ENCODE results near the gene DLGAP1. TPM values are rescaled to one million over a fixed set of nuclear protein-coding genes. Genes with fewer than 3 reads are reported as not detected.

The DLGAP1 gene
- total RNA-seq, 1 donor from 2014 or later: 3.7 TPM

- Mint-ChIP-seq H3K27me3 (peaks cover 30% of the 10 kb centered on the region), H3K36me3 (no peaks in the 10 kb centered on the region), H3K9me3 (peaks cover 4% of the 10 kb centered on the region), H3K4me3 (no peak overlapping the region), H3K27ac (no peak overlapping the region), H3K4me1 (ENCODE audit: unreplicated experiment) (no peaks in the 10 kb centered on the region)
- no peak for TF ChIP-seq CTCF (conservative IDR thresholded peaks at IDR 0.05)
- no peak for DNase-seq (ENCODE audit: extremely low spot score, unreplicated experiment)
Measured at GRCh38 chr18:3494245-3494526, 960.9 kb downstream of the DLGAP1 start.

GRCh38 chr18:3493501-3494244 lies 961.4 kb downstream of the DLGAP1 start:
- H3K9me3 Mint-ChIP-seq: peaks cover 4% of the 10 kb centered on the region
- no peak overlapping the region for H3K27ac Mint-ChIP-seq
- peaks cover 27% of the 10 kb centered on the region for H3K27me3 Mint-ChIP-seq
- DNase-seq (ENCODE audit: extremely low spot score, unreplicated experiment): no peak
- TF ChIP-seq CTCF (conservative IDR thresholded peaks at IDR 0.05): no peak
- no peak overlapping the region for H3K4me3 Mint-ChIP-seq
- H3K36me3 Mint-ChIP-seq: no peaks in the 10 kb centered on the region
- no peaks in the 10 kb centered on the region for H3K4me1 Mint-ChIP-seq (ENCODE audit: unreplicated experiment)

GRCh38 chr18:3492721-3493120 lies 962.4 kb downstream of the DLGAP1 start:
- DNase-seq (ENCODE audit: extremely low spot score, unreplicated experiment): no peak
- H3K4me3 Mint-ChIP-seq: no peak overlapping the region
- no peaks in the 10 kb centered on the region for H3K36me3 Mint-ChIP-seq
- no peak overlapping the region for H3K27ac Mint-ChIP-seq
- peaks cover 4% of the 10 kb centered on the region for H3K9me3 Mint-ChIP-seq
- no peaks in the 10 kb centered on the region for H3K4me1 Mint-ChIP-seq (ENCODE audit: unreplicated experiment)
- TF ChIP-seq CTCF (conservative IDR thresholded peaks at IDR 0.05): no peak
- peaks cover 18% of the 10 kb centered on the region for H3K27me3 Mint-ChIP-seq

- H3K4me3 Mint-ChIP-seq: no peak overlapping the region
- H3K27ac Mint-ChIP-seq: no peak overlapping the region
- no peaks in the 10 kb centered on the region for H3K4me1 Mint-ChIP-seq (ENCODE audit: unreplicated experiment)
- peaks cover 14% of the 10 kb centered on the region for H3K27me3 Mint-ChIP-seq
- DNase-seq (ENCODE audit: extremely low spot score, unreplicated experiment): no peak
- no peaks in the 10 kb centered on the region for H3K36me3 Mint-ChIP-seq
- H3K9me3 Mint-ChIP-seq: peaks cover 4% of the 10 kb centered on the region
- TF ChIP-seq CTCF (conservative IDR thresholded peaks at IDR 0.05): no peak
Measured at GRCh38 chr18:3491981-3492555, 963.0 kb downstream of the DLGAP1 start.

- peaks cover 3% of the 10 kb centered on the region for H3K4me1 Mint-ChIP-seq (ENCODE audit: unreplicated experiment)
- no peaks in the 10 kb centered on the region for H3K36me3 Mint-ChIP-seq
- peaks cover 4% of the 10 kb centered on the region for H3K9me3 Mint-ChIP-seq
- H3K4me3 Mint-ChIP-seq: no peak overlapping the region
- no peak for TF ChIP-seq CTCF (conservative IDR thresholded peaks at IDR 0.05)
- H3K27ac Mint-ChIP-seq: no peak overlapping the region
- DNase-seq (ENCODE audit: extremely low spot score, unreplicated experiment): no peak
- peaks cover 12% of the 10 kb centered on the region for H3K27me3 Mint-ChIP-seq
Measured at GRCh38 chr18:3489462-3489861, 965.6 kb downstream of the DLGAP1 start.

All from type B pancreatic cell (in vitro differentiated cells).